Peyer's patch (tissue), 4 donors: ENCODE data around the gene THSD7A. TPM values are rescaled to one million over a fixed set of nuclear protein-coding genes. Genes with fewer than 3 reads are reported as not detected.

Experiments used
- DNase-seq, 3 donors: peaks; one replicate each; pipeline ENCODE4 v3.0.0-alpha.2; 2017 to 2019
- H3K27ac ChIP-seq, 4 donors: fragments of 200-600 bp; sonication (generic); one replicate each; pipeline ENCODE4 v1.5.1; 2016 to 2019
- H3K27me3 ChIP-seq, 2 donors: fragments of 200-600 bp; sonication (generic); one replicate each; pipeline ENCODE4 v1.5.1; 2019
- H3K36me3 ChIP-seq, 3 donors: fragments of 200-600 bp; sonication (generic); one replicate each; pipeline ENCODE4 v1.5.1; 2016 to 2019
- H3K4me1 ChIP-seq, 4 donors: fragments of 200-600 bp; sonication (generic); one replicate each; pipeline ENCODE4 v1.5.1; 2016 to 2019
- H3K4me3 ChIP-seq, 4 donors: fragments of 200-600 bp; sonication (generic); 1 replicate in 3 of 4; 2 replicates in 1 of 4; pipeline ENCODE4 v1.5.1; 2016 to 2019; ENCODE audit warnings: mild to moderate bottlenecking in 1 of 4
- H3K9me3 ChIP-seq, 4 donors: fragments of 200-600 bp; sonication (generic); one replicate each; pipeline ENCODE4 v1.5.1; 2016 to 2019; ENCODE audit warnings: mild to moderate bottlenecking in 1 of 4
- CTCF ChIP-seq, 6 experiments: fragments of 450-650 bp in 4 of 6; fragments of 200-600 bp in 2 of 6; sonication (generic) in 1 of 6; IDR thresholded peaks; one replicate each; pipeline ENCODE4 v1.5.1; 2017 to 2019; ENCODE audit warnings: antibody characterized with exemption in 6 of 6, mild to moderate bottlenecking in 3 of 6, moderate library complexity in 1 of 6
- POLR2A ChIP-seq, 2 donors: fragments of 450-650 bp; IDR thresholded peaks; one replicate each; pipeline ENCODE4 v1.5.1; 2017; ENCODE audit warnings: antibody characterized with exemption in 2 of 2, mild to moderate bottlenecking in 2 of 2, moderate library complexity in 2 of 2
- total RNA-seq, 4 donors: library from RNA; depleted of rRNA; stranded (reverse); fragments of >200 nt; gene quantifications; one replicate each; pipeline ENCODE4 v1.1.0, GENCODE V29; 2016

Gene THSD7A
- total RNA-seq, 4 donors from 2014 or later = 0.53 to 4.1 (median 2.1) TPM

- no peaks in the 10 kb centered on the region for H3K4me1 ChIP-seq
- no peak for DNase-seq
- H3K9me3 ChIP-seq = no peaks in the 10 kb centered on the region
- no peak for TF ChIP-seq CTCF (IDR thresholded peaks at IDR 0.05)
- no peak for TF ChIP-seq POLR2A (IDR thresholded peaks at IDR 0.05)
- no peaks in the 10 kb centered on the region for H3K27me3 ChIP-seq
- H3K36me3 ChIP-seq = no peaks in the 10 kb centered on the region
- no peak overlapping the region for H3K4me3 ChIP-seq
- no peak overlapping the region for H3K27ac ChIP-seq
These were observed 342.7 kb downstream of the THSD7A start for GRCh38 chr7:11489280-11489679.

GRCh38 chr7:11486271-11486670 is 345.7 kb downstream of the THSD7A start:
- Histone ChIP-seq H3K4me3 (no peak overlapping the region), H3K36me3 (no peaks in the 10 kb centered on the region), H3K9me3 (no peaks in the 10 kb centered on the region), H3K4me1 (no peaks in the 10 kb centered on the region), H3K27me3 (no peaks in the 10 kb centered on the region), H3K27ac (no peak overlapping the region)
- TF ChIP-seq CTCF (IDR thresholded peaks at IDR 0.05) (peak in 1 of 6 experiments; percentile 7), POLR2A (IDR thresholded peaks at IDR 0.05) (no peak)
- DNase-seq = no peak

GRCh38 chr7:11485636-11486035 is 346.4 kb downstream of the THSD7A start:
- H3K27me3 ChIP-seq = no peaks in the 10 kb centered on the region
- DNase-seq = no peak
- H3K36me3 ChIP-seq = no peaks in the 10 kb centered on the region
- TF ChIP-seq CTCF (IDR thresholded peaks at IDR 0.05) (no peak), POLR2A (IDR thresholded peaks at IDR 0.05) (no peak)
- no peak overlapping the region for H3K4me3 ChIP-seq
- no peak overlapping the region for H3K27ac ChIP-seq
- H3K4me1 ChIP-seq = no peaks in the 10 kb centered on the region
- no peaks in the 10 kb centered on the region for H3K9me3 ChIP-seq

- TF ChIP-seq CTCF (IDR thresholded peaks at IDR 0.05) (no peak), POLR2A (IDR thresholded peaks at IDR 0.05) (no peak)
- Histone ChIP-seq H3K4me3 (no peak overlapping the region), H3K4me1 (no peaks in the 10 kb centered on the region), H3K9me3 (no peaks in the 10 kb centered on the region), H3K36me3 (no peaks in the 10 kb centered on the region), H3K27me3 (no peaks in the 10 kb centered on the region), H3K27ac (no peak overlapping the region)
- DNase-seq = no peak
These were observed 351.9 kb downstream of the THSD7A start for GRCh38 chr7:11480143-11480542.

GRCh38 chr7:11478882-11479281 is 353.1 kb downstream of the THSD7A start:
- no peak for DNase-seq

More at GRCh38 chr7:11478882-11479281, 353.1 kb downstream of the THSD7A start:
- no peaks in the 10 kb centered on the region for H3K4me1 ChIP-seq
- H3K36me3 ChIP-seq = no peaks in the 10 kb centered on the region
- no peaks in the 10 kb centered on the region for H3K9me3 ChIP-seq
- no peaks in the 10 kb centered on the region for H3K27me3 ChIP-seq
- H3K4me3 ChIP-seq = no peak overlapping the region
- H3K27ac ChIP-seq = no peak overlapping the region
- TF ChIP-seq CTCF (IDR thresholded peaks at IDR 0.05) (no peak), POLR2A (IDR thresholded peaks at IDR 0.05) (no peak)
